ENCODE data around the gene CDK9.

Gene CDK9

DNA sequence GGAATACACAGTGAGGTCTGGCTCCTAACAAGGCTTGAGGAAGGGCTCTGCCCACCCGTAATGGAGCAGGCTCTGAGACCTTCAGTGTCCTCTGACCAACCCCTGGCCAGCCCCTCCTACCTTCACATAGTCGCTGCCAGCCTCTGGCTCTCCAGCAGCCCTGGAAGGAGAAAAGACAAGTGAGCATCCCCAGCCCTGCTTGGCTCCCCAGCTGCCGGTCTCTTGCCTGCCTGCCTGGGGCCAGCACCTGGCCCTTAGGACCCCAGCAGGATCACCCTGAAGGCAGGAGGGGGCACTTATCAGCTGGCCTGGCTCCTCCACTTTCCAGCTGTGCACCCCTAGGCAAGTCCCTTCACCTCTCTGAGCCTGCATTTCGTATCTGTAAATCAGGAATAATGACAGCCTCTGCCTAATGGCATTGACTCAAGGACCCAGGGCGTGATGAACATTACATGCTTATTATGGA lies 24.3 kb upstream of the CDK9 start:
- H3K4me3 ChIP-seq (ENCODE audit: low read depth, low read length): no peak overlapping the region

DNA sequence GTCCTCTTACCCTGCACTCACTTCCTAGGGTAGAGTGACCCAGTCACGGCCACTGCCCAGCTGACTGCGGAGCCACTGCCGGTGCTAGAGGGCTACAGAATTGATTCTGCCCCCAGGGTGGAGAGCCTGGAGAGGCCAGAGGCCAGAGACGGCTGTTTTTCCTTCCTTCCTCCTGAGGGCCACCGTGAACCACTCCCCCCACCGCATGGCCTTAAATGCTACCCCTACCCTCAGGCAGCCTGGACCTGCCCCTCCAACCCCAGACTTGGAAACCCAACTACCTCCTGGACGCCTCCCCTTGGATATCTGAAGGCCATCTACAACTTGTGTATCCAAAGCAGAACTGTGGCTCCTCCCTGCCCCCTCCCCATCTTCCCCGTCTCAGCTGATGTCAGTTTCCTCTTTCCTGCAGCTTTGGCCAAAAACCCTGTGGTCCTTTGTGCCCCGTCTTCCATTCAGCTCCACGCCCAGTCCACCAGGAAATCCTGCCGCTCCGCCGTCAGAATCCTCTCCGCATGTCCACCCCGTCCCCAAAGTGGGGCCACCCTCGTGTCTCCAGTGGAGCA lies 23.6 kb upstream of the CDK9 start:
- no peak overlapping the region for H3K4me3 ChIP-seq (ENCODE audit: low read depth, low read length)

DNA sequence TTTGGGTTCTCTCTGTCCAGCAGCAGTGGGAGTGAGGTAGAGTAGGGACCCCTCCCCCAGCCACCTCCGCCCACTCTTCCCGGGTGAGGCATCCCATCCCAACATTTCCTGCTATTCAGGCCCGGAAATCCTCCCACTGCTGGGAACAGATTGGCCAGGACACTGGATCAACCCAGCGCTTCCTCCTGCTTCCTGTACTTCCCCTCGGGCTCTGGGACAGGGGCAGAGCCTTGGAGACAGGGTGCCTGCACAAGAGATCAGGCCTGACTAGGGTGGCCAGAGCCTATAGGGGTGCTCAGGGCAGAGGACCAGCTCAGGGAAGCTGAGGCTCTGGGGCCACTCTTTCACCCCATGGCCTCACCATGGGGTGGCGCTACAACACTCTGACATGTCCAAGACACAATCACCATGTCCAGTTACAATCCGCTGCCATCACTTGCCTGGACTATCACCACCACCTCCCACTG lies 21.9 kb upstream of the CDK9 start:
- H3K4me3 ChIP-seq (ENCODE audit: low read depth, low read length): no peak overlapping the region

GRCh38 chr9:127765418-127765817 lies 20.4 kb upstream of the CDK9 start:
- H3K4me3 ChIP-seq (ENCODE audit: low read depth, low read length): no peak overlapping the region

DNA sequence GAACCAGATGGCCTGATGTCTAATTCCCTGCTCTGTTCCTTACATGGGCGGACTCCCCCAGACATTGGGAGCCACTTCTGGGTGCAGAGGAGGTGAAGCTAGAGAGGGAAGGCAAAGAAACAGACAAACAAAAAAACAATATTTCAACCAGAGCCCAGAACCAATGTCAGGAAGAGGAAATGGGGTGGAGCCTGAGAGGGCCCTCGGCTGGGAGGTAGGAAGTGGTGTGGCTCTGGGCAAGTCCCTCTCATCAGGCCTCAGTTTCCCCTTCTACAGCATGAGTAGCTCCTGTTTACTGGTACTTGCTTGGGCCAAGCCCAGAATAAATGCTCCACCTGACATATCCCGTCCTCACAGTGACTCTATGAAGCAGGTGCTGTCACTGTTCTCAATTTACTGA lies 18.4 kb upstream of the CDK9 start:
- H3K4me3 ChIP-seq (ENCODE audit: low read depth, low read length): no peak overlapping the region

DNA sequence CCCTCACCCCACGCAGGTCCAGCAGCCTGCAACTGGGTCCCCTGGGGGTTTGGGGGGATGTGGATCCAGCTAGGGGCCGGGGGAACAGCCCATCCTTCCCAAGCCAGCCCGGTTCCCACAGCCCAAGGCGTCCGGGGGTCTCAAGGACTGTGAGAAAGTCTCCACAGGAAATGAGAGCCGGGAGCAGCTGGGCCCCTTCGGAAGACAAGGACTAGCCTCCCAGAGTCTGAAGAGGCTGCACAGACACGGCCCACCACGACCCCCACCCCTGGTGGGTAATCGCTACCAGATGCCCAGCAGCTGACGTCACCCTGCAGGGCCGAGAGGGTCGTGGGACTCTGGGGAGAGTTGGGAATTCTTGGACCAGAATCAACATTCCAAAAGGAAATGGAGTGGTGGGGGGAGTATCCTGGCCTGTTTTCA lies 17.9 kb upstream of the CDK9 start:
- H3K4me3 ChIP-seq (ENCODE audit: low read depth, low read length): no peak overlapping the region

- no peak overlapping the region for H3K4me3 ChIP-seq (ENCODE audit: low read depth, low read length)
These were observed 17.1 kb upstream of the CDK9 start for GRCh38 chr9:127768698-127769097.

DNA sequence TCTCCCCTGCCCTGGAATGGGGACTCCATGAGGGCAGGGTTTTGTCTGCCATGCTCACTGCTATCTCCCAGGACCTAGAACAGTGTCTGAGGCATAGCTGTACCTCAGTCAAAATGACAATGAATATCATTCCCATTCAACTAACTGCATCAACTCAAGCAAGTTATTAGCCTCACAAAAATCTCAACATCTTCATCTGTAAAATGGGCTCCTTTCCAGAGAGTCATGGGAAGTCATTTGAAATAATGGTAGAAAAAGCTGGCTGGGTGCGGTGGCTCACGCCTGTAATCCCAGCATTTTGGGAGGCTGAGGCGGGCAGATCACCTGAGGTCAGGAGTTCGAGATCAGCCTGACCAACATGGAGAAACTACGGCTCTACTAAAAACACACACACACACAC lies 16.7 kb upstream of the CDK9 start:
- no peak overlapping the region for H3K4me3 ChIP-seq (ENCODE audit: low read depth, low read length)

DNA sequence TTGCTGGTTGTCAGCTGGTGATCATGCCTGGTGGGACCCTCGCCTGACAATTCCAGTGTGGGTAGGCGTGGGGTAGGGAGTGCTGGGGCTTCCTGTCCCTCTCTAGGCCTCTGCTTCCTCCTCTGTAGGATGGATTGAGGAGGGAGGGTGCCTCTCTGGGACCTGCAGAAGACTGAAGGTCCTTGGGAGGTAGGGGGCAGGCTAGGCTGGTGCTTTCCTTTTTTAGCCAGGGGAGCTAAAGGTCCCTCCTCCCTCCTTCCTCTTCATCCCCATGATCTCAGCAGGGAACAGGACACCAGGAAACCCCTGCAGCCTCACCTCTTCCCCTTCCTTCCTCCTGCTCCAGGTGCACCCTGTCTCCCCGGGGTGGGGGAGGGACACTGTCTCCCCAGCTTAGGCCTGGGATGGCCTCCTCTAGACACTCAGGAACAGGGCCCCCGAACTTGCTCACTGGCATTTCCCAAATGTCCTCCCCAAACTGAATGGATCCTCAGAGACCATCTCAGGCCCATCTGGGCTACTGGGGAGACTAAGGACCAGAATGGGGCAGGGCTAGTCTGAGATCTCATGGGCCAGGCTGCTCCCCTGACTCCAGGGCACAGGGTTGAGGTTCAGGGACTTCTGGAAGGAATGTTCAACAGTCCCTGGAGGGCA lies 15.8 kb upstream of the CDK9 start:
- no peak overlapping the region for H3K4me3 ChIP-seq (ENCODE audit: low read depth, low read length)

DNA sequence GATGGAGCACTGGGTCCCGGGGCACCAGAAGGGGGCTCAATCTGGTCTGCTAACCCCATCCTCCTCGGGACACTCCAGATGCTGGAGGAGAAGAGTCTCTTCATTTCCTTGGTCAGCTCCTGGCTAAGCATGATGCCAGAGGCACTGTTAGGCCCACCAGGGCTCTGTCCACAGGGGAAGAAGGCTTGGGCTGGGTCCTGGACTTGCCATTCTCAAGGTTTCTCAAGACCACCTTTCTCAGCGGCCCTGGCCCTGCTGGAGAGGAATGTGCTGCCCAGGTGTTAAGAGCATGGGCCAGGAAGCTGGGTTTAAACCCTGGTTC lies 15.3 kb upstream of the CDK9 start:
- H3K4me3 ChIP-seq (ENCODE audit: low read depth, low read length): no peak overlapping the region

DNA sequence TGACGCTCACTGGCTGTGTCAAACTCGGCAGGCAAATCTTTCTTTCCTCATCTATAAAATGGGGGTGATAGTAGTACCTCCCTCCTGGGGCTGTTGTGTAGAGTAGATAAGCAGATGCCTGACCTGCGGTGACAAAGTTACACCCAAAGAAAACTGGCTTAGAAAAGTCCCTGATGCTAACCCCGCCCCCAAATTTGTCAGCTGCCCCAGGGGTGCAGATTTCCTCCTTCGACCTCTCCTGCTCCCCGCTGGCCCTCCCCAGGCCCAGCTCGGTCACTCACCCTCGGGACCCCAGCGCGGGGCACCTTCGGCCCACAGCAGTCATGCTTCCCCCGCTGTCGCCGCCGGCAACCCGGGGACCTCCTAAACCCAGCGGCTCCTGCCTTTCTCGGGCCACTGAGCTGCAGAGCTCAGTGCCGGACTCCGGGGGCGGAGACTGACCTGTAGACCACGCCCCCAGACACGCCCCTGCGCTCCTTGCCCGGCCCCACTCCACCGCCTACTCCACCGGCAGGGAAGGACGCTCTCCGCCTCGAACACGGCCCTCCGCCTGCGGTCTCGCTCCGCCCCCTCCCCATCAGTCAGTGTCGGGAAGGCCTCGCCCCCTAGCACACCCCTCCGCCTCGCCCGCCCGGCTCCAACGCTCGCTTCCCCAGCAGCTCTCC lies 14.8 kb upstream of the CDK9 start:
- H3K4me3 ChIP-seq (ENCODE audit: low read depth, low read length): peak overlapping the region; percentile 55

- H3K4me3 ChIP-seq (ENCODE audit: low read depth, low read length): no peak overlapping the region
These were observed 14.2 kb upstream of the CDK9 start for GRCh38 chr9:127771570-127772189.

- no peak overlapping the region for H3K4me3 ChIP-seq (ENCODE audit: low read depth, low read length)
These were observed 13.2 kb upstream of the CDK9 start for GRCh38 chr9:127772603-127773002.

DNA sequence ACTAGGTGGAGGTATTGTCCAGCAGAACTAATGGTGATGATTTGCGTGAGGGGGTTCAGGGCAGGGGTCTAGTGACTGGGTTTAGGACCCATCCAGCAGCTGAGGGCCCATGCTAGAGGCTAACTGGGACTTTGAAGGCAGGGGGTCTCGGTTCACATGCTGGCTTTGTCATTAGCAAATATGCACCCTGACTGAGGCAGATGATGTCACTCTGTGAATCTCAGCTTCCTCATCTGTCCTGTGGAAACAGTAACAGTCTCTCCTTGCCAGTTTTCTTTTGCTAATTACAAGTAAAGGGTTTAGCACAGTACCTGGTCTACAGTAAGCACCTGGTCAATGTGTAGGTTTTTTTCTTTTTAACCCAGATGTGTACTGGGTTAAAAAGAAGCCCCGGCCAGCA lies 12.6 kb upstream of the CDK9 start:
- H3K4me3 ChIP-seq (ENCODE audit: low read depth, low read length): no peak overlapping the region

DNA sequence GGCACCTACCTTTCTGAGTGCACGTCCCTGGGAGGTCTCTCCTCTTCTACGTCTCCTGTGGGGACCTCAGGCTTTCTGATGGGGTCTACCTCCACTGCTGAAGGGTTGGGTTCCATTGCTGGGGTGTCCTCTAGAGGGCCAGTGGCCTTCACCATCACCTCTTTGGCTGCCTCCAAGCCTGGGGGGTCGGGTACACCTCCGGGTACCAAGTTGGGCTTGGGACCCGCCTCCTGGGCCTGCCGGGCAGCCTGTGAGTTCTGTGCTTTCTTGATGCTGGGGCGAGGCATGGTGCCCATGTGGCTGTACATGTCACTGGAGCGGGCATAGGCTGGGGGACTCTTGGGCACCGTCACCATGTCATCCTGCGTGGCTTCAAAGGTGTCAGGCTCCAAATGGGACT lies 11.9 kb upstream of the CDK9 start:
- H3K4me3 ChIP-seq (ENCODE audit: low read depth, low read length): no peak overlapping the region

GRCh38 chr9:127776195-127776923 lies 9.5 kb upstream of the CDK9 start:
- no peak overlapping the region for H3K4me3 ChIP-seq (ENCODE audit: low read depth, low read length)

- no peak overlapping the region for H3K4me3 ChIP-seq (ENCODE audit: low read depth, low read length)
These were observed 8.9 kb upstream of the CDK9 start for GRCh38 chr9:127776924-127777289.

DNA sequence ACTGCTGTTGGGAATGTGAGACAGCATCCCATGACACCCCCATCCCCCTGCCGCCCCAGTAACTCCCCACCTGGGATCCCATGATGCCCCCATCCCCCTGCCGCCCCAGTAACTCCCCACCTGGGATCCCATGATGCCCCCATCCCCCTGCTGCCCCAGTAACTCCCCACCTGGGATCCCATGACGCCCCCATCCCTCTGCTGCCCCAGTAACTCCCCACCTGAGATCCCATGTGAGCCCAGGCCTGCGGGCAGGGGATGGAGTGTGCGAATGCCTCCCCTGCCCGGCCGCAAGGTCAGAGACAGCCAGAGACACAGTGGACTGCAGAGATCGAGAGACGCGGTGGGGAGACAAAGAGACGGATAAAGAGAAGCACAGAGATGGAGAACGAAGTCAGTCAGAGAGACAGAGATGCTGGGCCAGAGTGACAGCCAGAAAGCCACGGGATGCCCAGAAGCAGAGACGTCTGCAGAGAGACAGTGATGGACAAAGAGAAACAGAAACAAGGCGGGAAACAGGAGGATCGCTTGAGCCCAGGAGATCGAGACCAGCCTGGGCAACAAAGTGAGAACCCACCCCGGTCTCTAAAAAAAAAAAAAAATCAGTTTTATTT lies 8.4 kb upstream of the CDK9 start:
- no peak overlapping the region for H3K4me3 ChIP-seq (ENCODE audit: low read depth, low read length)

GRCh38 chr9:127778280-127779135 lies 7.3 kb upstream of the CDK9 start, which contains the start of gene SH2D3C:
TSS of gene SH2D3C (minus strand) at chr9:127778666. CDS start at chr9:127778627, 39 bp downstream.
- H3K4me3 ChIP-seq (ENCODE audit: low read depth, low read length): no peak within 1 kb of the TSS
